ENCODE measurements around the gene EYA2.
"Not testable (repeated sequence)": the region's sequence is repeated elsewhere in the genome, so short reads cannot be mapped to it uniquely, and the experiment has no call there.

The EYA2 gene

GRCh38 chr20:46895906-46896242 lies 1.2 kb downstream of the EYA2 start:
- DNase-seq (ENCODE audit: low read depth in 2 of 3, low spot score in 1 of 3): no peak

GRCh38 chr20:46897328-46897880 lies 2.8 kb downstream of the EYA2 start:
- no peak for DNase-seq (ENCODE audit: low read depth in 2 of 3, low spot score in 1 of 3)

- DNase-seq (ENCODE audit: low read depth in 2 of 3, low spot score in 1 of 3): no peak
These were observed 3.8 kb downstream of the EYA2 start for GRCh38 chr20:46898423-46898822.

DNA sequence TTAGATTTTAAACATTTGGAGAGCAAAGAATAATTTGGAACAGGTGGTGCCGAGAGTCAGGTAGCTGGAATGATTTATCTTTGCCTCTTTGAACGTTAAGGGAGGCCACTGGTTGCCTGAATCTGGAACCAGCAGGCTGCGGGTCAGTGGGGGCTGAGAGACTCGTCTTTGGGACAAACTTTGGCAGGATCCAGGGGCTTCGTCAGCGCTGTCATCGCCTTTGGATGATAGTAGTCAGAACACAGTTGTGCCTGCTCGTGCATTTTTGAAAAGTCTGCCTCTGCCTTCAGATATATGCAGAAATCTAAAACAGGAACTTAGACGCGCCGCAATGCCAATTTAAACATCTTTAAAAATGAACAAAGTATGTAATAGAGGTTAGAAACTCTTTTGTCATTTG lies 5.0 kb downstream of the EYA2 start:
- no peak for DNase-seq (ENCODE audit: low read depth in 2 of 3, low spot score in 1 of 3)

GRCh38 chr20:46900086-46900485 lies 5.4 kb downstream of the EYA2 start:
- DNase-seq (ENCODE audit: low read depth in 2 of 3, low spot score in 1 of 3): no peak

DNA sequence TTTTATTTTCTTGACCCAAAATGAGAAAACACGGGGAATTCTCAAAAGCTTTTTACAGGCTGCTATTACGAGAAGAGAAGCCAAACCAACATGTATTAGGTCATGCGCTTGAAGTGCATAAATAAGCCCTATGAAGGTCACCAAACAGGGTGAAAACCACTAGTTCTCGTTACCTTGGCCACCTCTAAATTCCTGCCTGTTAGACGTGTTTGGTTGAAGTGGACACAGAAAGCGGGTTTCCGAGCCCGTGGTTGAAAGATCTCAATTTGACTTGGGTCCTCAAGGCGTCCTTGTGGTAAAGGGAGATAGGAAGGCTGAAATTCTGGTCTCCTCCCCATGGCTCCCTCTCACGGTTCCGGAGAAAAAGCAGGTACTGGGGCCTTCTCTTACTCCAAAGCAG lies 6.2 kb downstream of the EYA2 start:
- DNase-seq (ENCODE audit: low read depth in 2 of 3, low spot score in 1 of 3): no peak

DNA sequence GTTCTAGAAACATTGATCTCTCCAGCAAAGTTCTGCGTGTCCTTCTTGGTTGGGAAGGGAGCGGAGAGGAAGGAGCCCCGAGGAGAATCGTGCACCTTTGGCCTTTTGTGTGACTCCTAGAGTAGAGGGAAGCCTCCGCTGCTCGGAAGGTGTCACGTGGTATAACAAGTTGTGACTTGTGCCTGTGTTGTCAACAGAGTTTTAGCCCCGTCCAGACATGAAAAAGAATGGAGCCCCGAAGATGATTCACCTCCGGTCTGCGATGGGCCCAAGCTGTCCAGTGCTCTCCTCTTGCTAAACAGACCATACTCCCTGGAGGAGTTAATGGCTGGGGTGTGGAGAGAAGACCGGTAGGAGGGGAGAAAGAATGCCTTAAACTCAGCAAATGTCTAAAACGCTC lies 7.0 kb downstream of the EYA2 start:
- no peak for DNase-seq (ENCODE audit: low read depth in 2 of 3, low spot score in 1 of 3)

DNA sequence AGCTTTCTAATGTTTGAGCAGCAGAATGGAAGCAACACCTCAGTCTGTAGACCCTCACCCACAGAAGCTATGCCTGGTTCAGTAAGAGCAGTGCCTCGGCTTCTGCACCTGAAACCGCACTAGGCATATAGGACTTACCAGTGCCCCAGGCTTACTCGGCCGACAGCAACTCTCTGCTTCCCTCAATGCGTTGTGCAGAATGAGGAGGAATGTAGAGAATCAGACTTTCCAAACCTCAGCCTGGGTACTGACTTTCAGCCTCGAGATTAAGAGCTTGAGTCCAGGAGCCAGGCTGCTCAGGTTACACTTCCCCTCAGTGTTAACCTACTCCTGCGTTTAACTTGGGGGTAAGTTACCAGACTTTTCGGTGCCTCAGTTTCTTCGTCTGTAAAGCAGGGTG lies 8.6 kb downstream of the EYA2 start:
- DNase-seq (ENCODE audit: low read depth in 2 of 3, low spot score in 1 of 3): no peak

DNA sequence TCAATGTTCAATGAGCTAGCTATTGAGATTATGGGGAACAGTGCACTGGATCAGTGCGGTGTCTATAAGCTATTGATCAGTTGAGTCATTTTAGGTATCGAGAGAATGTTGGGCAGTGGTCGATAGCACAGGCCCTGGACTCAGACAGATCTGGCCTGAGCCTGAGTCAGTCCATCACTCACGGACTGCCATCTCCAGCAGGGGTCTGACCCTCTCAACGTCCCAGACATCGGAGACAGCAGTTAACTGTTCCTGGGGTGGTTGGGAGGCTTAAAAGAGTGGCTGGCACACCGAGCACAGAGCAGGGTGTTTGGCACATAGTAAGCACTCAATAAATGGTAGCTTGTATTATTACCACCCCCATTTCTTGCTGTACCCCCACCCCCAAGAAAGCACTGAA lies 9.3 kb downstream of the EYA2 start:
- no peak for DNase-seq (ENCODE audit: low read depth in 2 of 3, low spot score in 1 of 3)

GRCh38 chr20:46905364-46906125 lies 10.9 kb downstream of the EYA2 start:
- no peak for DNase-seq (ENCODE audit: low read depth in 2 of 3, low spot score in 1 of 3)

- no peak for DNase-seq (ENCODE audit: low read depth in 2 of 3, low spot score in 1 of 3)
These were observed 18.8 kb downstream of the EYA2 start for GRCh38 chr20:46913329-46914044.

DNA sequence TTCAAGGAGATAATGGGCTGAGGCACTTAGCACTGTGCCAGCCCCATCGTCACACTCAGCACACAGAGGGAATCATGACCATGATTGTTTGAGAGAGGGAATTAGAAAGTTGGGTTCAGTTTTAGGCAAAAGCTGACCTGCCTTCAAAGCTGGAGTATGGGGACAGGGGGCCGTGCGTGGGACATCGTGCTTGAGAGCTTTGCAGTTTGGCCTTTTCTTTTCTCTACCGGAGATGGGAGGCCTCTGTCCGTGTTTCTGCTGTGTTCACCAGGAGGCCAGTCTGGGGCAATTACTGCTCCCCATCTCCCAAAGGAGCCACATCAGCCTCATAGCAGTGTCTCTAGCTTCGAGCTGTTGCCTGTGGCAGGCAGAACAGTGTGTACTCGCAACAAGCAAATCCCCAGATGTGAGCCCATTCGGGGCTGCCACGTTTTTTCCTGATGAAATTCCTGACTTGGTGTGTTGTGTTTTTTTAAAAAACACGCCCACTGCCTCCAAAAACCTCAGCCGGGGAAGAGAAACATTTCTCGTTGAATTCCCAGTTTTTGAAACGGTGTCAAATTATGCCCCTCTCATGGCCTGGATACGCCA lies 20.2 kb downstream of the EYA2 start:
- no peak for DNase-seq (ENCODE audit: low read depth in 2 of 3, low spot score in 1 of 3)

- no peak for DNase-seq (ENCODE audit: low read depth in 2 of 3, low spot score in 1 of 3)
These were observed 21.1 kb downstream of the EYA2 start for GRCh38 chr20:46915575-46916257.

DNA sequence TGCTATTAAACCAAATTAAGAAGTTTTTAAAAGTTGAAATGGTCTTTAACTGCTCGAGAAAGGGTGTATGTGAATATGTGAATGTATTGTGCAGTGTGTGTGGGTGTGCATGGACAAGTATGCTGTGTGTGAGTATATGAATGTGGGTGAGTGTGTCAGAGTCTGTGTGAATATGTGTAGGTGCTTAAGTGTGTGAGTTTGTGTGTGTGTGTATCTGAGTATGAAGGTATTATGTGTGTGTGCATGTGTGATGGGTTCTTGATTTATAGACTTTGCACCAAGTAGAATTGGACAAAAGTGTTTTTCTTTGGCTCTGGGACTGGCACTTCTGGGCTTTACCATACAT lies 21.6 kb downstream of the EYA2 start:
- no peak for DNase-seq (ENCODE audit: low read depth in 2 of 3, low spot score in 1 of 3)

GRCh38 chr20:46917155-46917554 lies 22.5 kb downstream of the EYA2 start:
- DNase-seq (ENCODE audit: low read depth in 2 of 3, low spot score in 1 of 3): no peak

- DNase-seq (ENCODE audit: low read depth in 2 of 3, low spot score in 1 of 3): no peak
These were observed 25.5 kb downstream of the EYA2 start for GRCh38 chr20:46920114-46920513.

DNA sequence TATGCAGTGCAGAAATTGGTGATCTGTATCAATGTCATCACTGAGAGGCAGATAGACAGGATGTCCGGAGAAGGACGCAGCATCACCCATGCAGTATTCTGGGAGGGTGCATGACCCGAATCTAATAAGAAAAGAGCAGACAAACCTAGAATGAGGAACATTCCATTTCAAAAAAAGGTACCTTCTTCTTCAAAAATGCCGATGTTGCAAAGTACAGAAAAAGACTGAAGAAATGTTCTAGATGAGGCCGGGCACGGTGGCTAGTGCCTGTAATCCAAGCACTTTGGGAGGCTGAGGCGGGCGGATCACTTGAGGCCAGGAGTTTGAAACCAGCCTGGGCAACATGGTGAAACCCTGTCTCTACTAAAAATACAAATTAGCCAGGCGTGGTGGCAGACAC lies 28.2 kb downstream of the EYA2 start:
- DNase-seq (ENCODE audit: low read depth in 2 of 3, low spot score in 1 of 3): not testable (repeated sequence)

DNA sequence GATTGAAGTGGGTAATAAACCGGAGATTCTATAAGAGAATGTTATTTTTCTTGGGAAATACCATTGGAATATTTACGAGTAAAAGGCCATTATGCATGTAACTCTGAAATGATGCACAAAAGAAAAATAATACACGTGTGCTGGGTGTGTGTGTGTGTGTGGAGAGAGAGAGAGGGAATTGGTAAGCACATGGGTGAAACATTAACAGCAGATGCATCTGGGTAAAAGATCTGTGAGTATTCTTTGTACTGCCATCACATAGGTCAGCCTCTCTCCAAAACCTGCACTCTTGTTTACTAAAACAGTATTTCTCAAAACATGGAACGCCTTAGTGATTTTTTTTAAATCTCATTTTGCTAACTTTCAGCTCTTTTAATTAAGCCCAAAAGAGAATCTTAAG lies 28.9 kb downstream of the EYA2 start:
- DNase-seq (ENCODE audit: low read depth in 2 of 3, low spot score in 1 of 3): no peak

DNA sequence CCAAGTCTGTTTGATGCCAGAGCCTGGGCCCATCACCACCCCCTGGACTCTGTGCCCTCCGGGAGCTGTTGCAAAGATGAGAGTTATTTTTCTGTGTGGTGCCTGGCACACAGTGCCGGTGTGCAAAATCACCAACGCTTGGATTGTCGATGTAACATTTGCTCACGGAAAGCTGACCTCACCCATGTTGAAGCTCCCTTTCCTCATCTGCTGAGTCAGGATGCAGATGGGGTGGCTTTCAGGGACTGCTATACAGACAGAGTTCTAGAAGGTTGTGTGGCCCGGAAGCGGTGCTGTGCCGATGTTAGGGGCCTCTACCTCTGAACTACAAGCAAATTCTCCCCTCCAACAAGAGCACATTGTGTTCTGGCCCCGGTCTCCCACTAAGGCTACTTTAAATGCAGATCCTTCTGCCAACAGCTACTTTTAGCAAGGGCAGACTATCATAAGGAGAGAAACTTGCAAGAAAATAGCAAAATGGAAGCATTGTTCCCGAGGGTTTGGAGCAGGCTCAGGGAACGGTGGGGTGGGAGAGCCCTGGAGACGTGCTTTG lies 34.0 kb downstream of the EYA2 start:
- no peak for DNase-seq (ENCODE audit: low read depth in 2 of 3, low spot score in 1 of 3)

- DNase-seq (ENCODE audit: low read depth in 2 of 3, low spot score in 1 of 3): no peak
These were observed 35.3 kb downstream of the EYA2 start for GRCh38 chr20:46929902-46930301.

GRCh38 chr20:46930640-46931339 lies 36.1 kb downstream of the EYA2 start:
- DNase-seq (ENCODE audit: low read depth in 2 of 3, low spot score in 1 of 3): no peak

Measured in stimulated activated CD4-positive, alpha-beta T cell treated with anti-CD3 and anti-CD28 coated beads, Interleukin-12 subunit alpha, Interleukin-12 subunit beta, amount 100 ng/mL, for 48 hours (primary cell).